Stromal cell of bone marrow (primary cell): ENCODE data around the gene ZNF568.

Experiments
- DNase-seq: peaks from one replicate; pipeline ENCODE4 v3.0.0-alpha.2; 2012; ENCODE audit warnings: low read depth

ZNF568 gene

GRCh38 chr19:36915992-36916830 lies at the start of gene ZNF568, which contains the start of gene ZNF829:
Gene ZNF568 (plus strand): TSS chr19:36916332. CDS start chr19:36922771, 6,439 bp downstream.
Gene ZNF829 (minus strand): TSS chr19:36916291. CDS start chr19:36915167, 1,124 bp downstream.
- peak; percentile 73 for DNase-seq

- DNase-seq = no peak
Measured at GRCh38 chr19:36876993-36877938, 38.9 kb upstream of the ZNF568 start.

- DNase-seq = no peak
Measured at GRCh38 chr19:36891768-36892357, 24.3 kb upstream of the ZNF568 start.

- no peak for DNase-seq
Measured at GRCh38 chr19:36894849-36895383, 21.2 kb upstream of the ZNF568 start.

GRCh38 chr19:36898422-36898821 lies 17.7 kb upstream of the ZNF568 start:
- DNase-seq = no peak

GRCh38 chr19:36916991-36917390 lies 859 bp downstream of the ZNF568 start:
- DNase-seq = peak; percentile 15

GRCh38 chr19:36918090-36918489 lies 2.0 kb downstream of the ZNF568 start:
- no peak for DNase-seq

GRCh38 chr19:36931684-36932083 lies 15.6 kb downstream of the ZNF568 start:
- no peak for DNase-seq

- DNase-seq = no peak
Measured at GRCh38 chr19:36939153-36939552, 23.0 kb downstream of the ZNF568 start.

- no peak for DNase-seq
Measured at GRCh38 chr19:36950335-36951119, 34.4 kb downstream of the ZNF568 start.

GRCh38 chr19:36962346-36962745 lies 46.2 kb downstream of the ZNF568 start:
- no peak for DNase-seq

GRCh38 chr19:36963280-36963679 lies 47.1 kb downstream of the ZNF568 start:
- DNase-seq = no peak

GRCh38 chr19:36972571-36972970 lies 56.4 kb downstream of the ZNF568 start:
- no peak for DNase-seq

GRCh38 chr19:36973021-36973843 lies 57.1 kb downstream of the ZNF568 start:
- DNase-seq = peak; percentile 44

- DNase-seq = no peak
Measured at GRCh38 chr19:36973844-36974195, 57.7 kb downstream of the ZNF568 start.

- DNase-seq = no peak
Measured at GRCh38 chr19:36986131-36986530, 70.0 kb downstream of the ZNF568 start.

GRCh38 chr19:36986601-36987000 lies 70.5 kb downstream of the ZNF568 start:
- DNase-seq = no peak

GRCh38 chr19:36987091-36987490 lies 71.0 kb downstream of the ZNF568 start:
- DNase-seq = no peak

- DNase-seq = no peak
Measured at GRCh38 chr19:36997152-36997842, 81.2 kb downstream of the ZNF568 start.

- DNase-seq = no peak
Measured at GRCh38 chr19:36997843-36998235, 81.7 kb downstream of the ZNF568 start.
